Trophoblast cell (in vitro differentiated cells and primary cell): ENCODE measurements around the gene POU5F1.
"Not testable (repeated sequence)": the region's sequence is repeated elsewhere in the genome, so short reads cannot be mapped to it uniquely, and the experiment has no call there.

ENCODE experiments used
- DNase-seq, 2 donors: peaks; one replicate each; pipeline ENCODE4 v3.0.0-alpha.2; 2016
- H2AFZ ChIP-seq: 2 replicates; pipeline ENCODE4 v1.6.1; 2013; ENCODE audit warnings: low read length, moderate library complexity, mild to moderate bottlenecking; ENCODE audit not compliant: insufficient read depth, poor library complexity
- H2AK5ac ChIP-seq: 2 replicates; pipeline ENCODE4 v1.6.1; 2013; ENCODE audit warnings: mild to moderate bottlenecking, low read length
- H2BK120ac ChIP-seq: 2 replicates; pipeline ENCODE4 v1.6.1; 2013; ENCODE audit warnings: low read length, mild to moderate bottlenecking, moderate library complexity; ENCODE audit not compliant: insufficient read depth, poor library complexity
- H2BK12ac ChIP-seq: 2 replicates; pipeline ENCODE4 v1.6.1; 2013; ENCODE audit warnings: mild to moderate bottlenecking, low read length, moderate library complexity
- H2BK5ac ChIP-seq: 2 replicates; pipeline ENCODE4 v1.6.1; 2013; ENCODE audit warnings: low read length, low read depth, moderate library complexity, mild to moderate bottlenecking; ENCODE audit not compliant: poor library complexity
- H3K14ac ChIP-seq: 2 replicates; pipeline ENCODE4 v1.6.1; 2013; ENCODE audit warnings: mild to moderate bottlenecking, low read length
- H3K18ac ChIP-seq: 2 replicates; pipeline ENCODE4 v1.6.1; 2013; ENCODE audit warnings: mild to moderate bottlenecking, low read length
- H3K23ac ChIP-seq: 2 replicates; pipeline ENCODE4 v1.6.1; 2013; ENCODE audit warnings: low read length
- H3K27ac ChIP-seq: 2 replicates; pipeline ENCODE4 v1.5.1; 2013; ENCODE audit warnings: low read depth, mild to moderate bottlenecking, inconsistent platforms, low read length, moderate library complexity
- H3K27me3 ChIP-seq: 2 replicates; pipeline ENCODE4 v1.6.1; 2013; ENCODE audit warnings: inconsistent platforms, mild to moderate bottlenecking, low read length, moderate library complexity; ENCODE audit not compliant: insufficient read depth
- H3K36me3 ChIP-seq, 2 experiments: 1 replicate in 1 of 2; 2 replicates in 1 of 2; pipeline ENCODE4 v1.6.1; 2013; ENCODE audit warnings: low read length in 2 of 2, mild to moderate bottlenecking in 2 of 2, moderate library complexity in 1 of 2; ENCODE audit not compliant: insufficient read depth in 2 of 2, control insufficient read depth in 1 of 2
- H3K4ac ChIP-seq: 2 replicates; pipeline ENCODE4 v1.6.1; 2013; ENCODE audit warnings: low read depth, mild to moderate bottlenecking, low read length, moderate library complexity
- H3K4me1 ChIP-seq, 2 experiments: 1 replicate in 1 of 2; 2 replicates in 1 of 2; pipeline ENCODE4 v1.6.1; 2013; ENCODE audit warnings: low read length in 2 of 2, mild to moderate bottlenecking in 2 of 2, moderate library complexity in 1 of 2; ENCODE audit not compliant: insufficient read depth in 2 of 2, control insufficient read depth in 1 of 2
- H3K4me2 ChIP-seq: 2 replicates; pipeline ENCODE4 v1.6.1; 2013; ENCODE audit warnings: inconsistent platforms, mild to moderate bottlenecking, low read length, moderate library complexity
- H3K4me3 ChIP-seq: 2 replicates; pipeline ENCODE4 v1.5.1; 2013; ENCODE audit warnings: mild to moderate bottlenecking, low read depth, low read length, inconsistent platforms
- H3K79me1 ChIP-seq: one replicate; pipeline ENCODE4 v1.6.1; 2013; ENCODE audit warnings: low read length
- H3K79me2 ChIP-seq: 2 replicates; pipeline ENCODE4 v1.6.1; 2013; ENCODE audit warnings: low read length, mild to moderate bottlenecking; ENCODE audit not compliant: control insufficient read depth, insufficient read depth, poor library complexity
- H3K9ac ChIP-seq: 2 replicates; pipeline ENCODE4 v1.6.1; 2013; ENCODE audit warnings: mild to moderate bottlenecking, low read length
- H3K9me3 ChIP-seq: 2 replicates; pipeline ENCODE4 v1.6.1; 2013; ENCODE audit warnings: low read depth, mild to moderate bottlenecking, control low read depth, inconsistent platforms, low read length; ENCODE audit not compliant: insufficient read depth
- H4K12ac ChIP-seq: 2 replicates; pipeline ENCODE4 v1.6.1; 2013; ENCODE audit warnings: low read depth, mild to moderate bottlenecking, low read length, moderate library complexity
- H4K8ac ChIP-seq: 2 replicates; pipeline ENCODE4 v1.6.1; 2013; ENCODE audit warnings: low read depth, mild to moderate bottlenecking, low read length, moderate library complexity
- H4K91ac ChIP-seq: one replicate; pipeline ENCODE4 v1.6.1; 2013; ENCODE audit warnings: low read depth, mild to moderate bottlenecking, low read length, moderate library complexity
- WGBS: extraction: QIAGEN DNeasy Blood & Tissue Kit; methylation state at CpG from one replicate; pipeline ENCODE4 v1.1.7; 2013; ENCODE audit warnings: missing lambda C conversion rate; ENCODE audit not compliant: insufficient read length, insufficient coverage; ENCODE audit errors: extremely low coverage; 5-methylcytosine and 5-hydroxymethylcytosine counted together

POU5F1 gene

GRCh38 chr6:31194061-31194834, 23.8 kb upstream of the POU5F1 start:
- Histone ChIP-seq H3K27ac (no peak overlapping the region), H4K8ac (no peak overlapping the region), H3K79me1 (no peaks in the 10 kb centered on the region), H4K12ac (no peak overlapping the region), H3K79me2 (no peaks in the 10 kb centered on the region), H3K9ac (no peak overlapping the region), H2BK12ac (no peak overlapping the region), H2BK120ac (no peak overlapping the region), H3K4me1 (no peaks in the 10 kb centered on the region), H3K4me3 (no peak overlapping the region), H3K36me3 (peaks cover 0 to 2% of the 10 kb centered on the region in 2 experiments), H3K4ac (no peak overlapping the region), H2AFZ (no peak overlapping the region), H3K9me3 (no peaks in the 10 kb centered on the region), H2AK5ac (no peak overlapping the region), H3K14ac (no peak overlapping the region), H4K91ac (no peak overlapping the region), H3K23ac (no peak overlapping the region), H3K4me2 (no peak overlapping the region), H3K18ac (no peak overlapping the region), H2BK5ac (no peak overlapping the region), H3K27me3 (no peaks in the 10 kb centered on the region)
- no CpG with 5 or more reads among the region's 6 CpGs for WGBS
- no peak for DNase-seq

- H3K9ac ChIP-seq = no peak overlapping the region
- no peak overlapping the region for H3K4me3 ChIP-seq
- no peaks in the 10 kb centered on the region for H3K79me1 ChIP-seq
- H3K27me3 ChIP-seq = no peaks in the 10 kb centered on the region
- H2AK5ac ChIP-seq = no peak overlapping the region
- no peak overlapping the region for H2BK12ac ChIP-seq
- no peak overlapping the region for H2AFZ ChIP-seq
- H3K4ac ChIP-seq = no peak overlapping the region
- H4K8ac ChIP-seq = no peak overlapping the region
- H4K12ac ChIP-seq = no peak overlapping the region
- H3K9me3 ChIP-seq = no peaks in the 10 kb centered on the region
- no peak for DNase-seq
- no peak overlapping the region for H3K18ac ChIP-seq
- no peak overlapping the region for H3K14ac ChIP-seq
- no peak overlapping the region for H4K91ac ChIP-seq
- no peaks in the 10 kb centered on the region for H3K4me1 ChIP-seq
- no peaks in the 10 kb centered on the region for H3K79me2 ChIP-seq
- no peak overlapping the region for H3K27ac ChIP-seq
- H3K4me2 ChIP-seq = no peak overlapping the region
- no peak overlapping the region for H3K23ac ChIP-seq
- WGBS = no CpG with 5 or more reads among the region's 8 CpGs
- H3K36me3 ChIP-seq = peaks cover 0 to 2% of the 10 kb centered on the region in 2 experiments
- H2BK5ac ChIP-seq = no peak overlapping the region
- no peak overlapping the region for H2BK120ac ChIP-seq
These were observed 22.7 kb upstream of the POU5F1 start for GRCh38 chr6:31193206-31193605.

DNA sequence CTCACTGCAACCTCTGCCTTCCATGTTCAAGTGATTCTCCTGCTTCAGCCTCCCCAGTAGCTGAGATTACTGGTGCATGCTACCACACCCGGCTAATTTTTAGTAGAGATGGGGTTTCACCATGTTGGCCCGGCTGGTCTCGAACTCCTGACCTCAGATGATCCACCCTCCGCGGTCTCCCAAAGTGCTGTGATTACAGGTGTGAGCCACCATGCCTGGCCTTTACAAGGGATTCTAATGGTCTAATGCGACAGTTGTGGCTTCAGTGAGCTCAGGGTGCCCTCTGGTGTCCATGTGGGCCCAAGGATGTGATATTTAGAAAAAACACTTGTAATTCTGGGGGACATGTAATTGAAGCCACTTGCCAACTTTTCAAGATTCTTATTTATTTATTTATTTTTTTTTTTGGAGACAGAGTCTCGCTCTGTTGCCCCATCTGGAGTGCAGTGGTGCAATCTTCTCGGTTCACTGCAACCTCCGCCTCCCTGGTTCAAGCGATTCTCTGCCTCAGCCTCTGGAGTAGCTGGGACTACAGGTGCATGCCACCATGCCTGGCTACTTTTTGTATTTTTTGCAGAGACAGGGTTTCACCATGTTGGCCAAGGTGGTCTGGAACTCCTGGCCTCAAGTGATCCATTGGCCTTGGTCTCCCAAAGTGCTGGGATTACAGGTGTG, 22.1 kb upstream of the POU5F1 start:
- H2BK120ac ChIP-seq, H4K12ac ChIP-seq, H3K9ac ChIP-seq, H2BK12ac ChIP-seq, H3K4ac ChIP-seq, H3K23ac ChIP-seq, H3K4me1 ChIP-seq, H3K4me2 ChIP-seq, H3K36me3 ChIP-seq, H4K8ac ChIP-seq, H3K27ac ChIP-seq, H3K27me3 ChIP-seq, H3K79me2 ChIP-seq, H3K14ac ChIP-seq, H2AK5ac ChIP-seq, H2BK5ac ChIP-seq, H3K79me1 ChIP-seq, H3K18ac ChIP-seq, H4K91ac ChIP-seq, H3K4me3 ChIP-seq, H2AFZ ChIP-seq, H3K9me3 ChIP-seq: not testable (repeated sequence)
- peak; percentile 63 to 87 for DNase-seq
- no CpG with 5 or more reads among the region's 10 CpGs for WGBS

GRCh38 chr6:31190488-31190887, 20.0 kb upstream of the POU5F1 start:
- Histone ChIP-seq H3K4me2 (no peak overlapping the region), H3K18ac (no peak overlapping the region), H3K4me3 (no peak overlapping the region), H3K4ac (no peak overlapping the region), H2AK5ac (no peak overlapping the region), H4K91ac (no peak overlapping the region), H4K8ac (no peak overlapping the region), H3K79me2 (no peaks in the 10 kb centered on the region), H3K27me3 (no peaks in the 10 kb centered on the region), H2AFZ (no peak overlapping the region), H3K36me3 (peaks cover 0 to 2% of the 10 kb centered on the region in 2 experiments), H3K27ac (no peak overlapping the region), H4K12ac (no peak overlapping the region), H3K4me1 (no peaks in the 10 kb centered on the region), H3K14ac (no peak overlapping the region), H2BK120ac (no peak overlapping the region), H3K79me1 (no peaks in the 10 kb centered on the region), H3K23ac (no peak overlapping the region), H3K9me3 (no peaks in the 10 kb centered on the region), H2BK5ac (no peak overlapping the region), H2BK12ac (no peak overlapping the region), H3K9ac (no peak overlapping the region)
- DNase-seq = no peak
- WGBS = no CpG with 5 or more reads among the region's 4 CpGs
